ENCODE measurements around the gene FKBP3. TPM values are rescaled to one million over a fixed set of nuclear protein-coding genes. Genes with fewer than 3 reads are reported as not detected.
A peak's percentile ranks its signal among the peaks of the same experiment; 100 is the strongest.

Gene FKBP3
- total and polyA plus RNA-seq, 4 donors, result 36.2 to 103 (median 49.6) TPM

- Histone ChIP-seq H3K4me3 (ENCODE audit: low read length in 2 of 2) (no peak overlapping the region), H3K9me3 (ENCODE audit: control insufficient read depth, low read length) (no peaks in the 10 kb centered on the region), H3K4me1 (ENCODE audit: control insufficient read depth in 1 of 2, insufficient read depth in 2 of 2, low read length in 2 of 2) (no peaks in the 10 kb centered on the region), H3K27ac (ENCODE audit: low read depth in 1 of 2, low read length in 2 of 2) (no peak overlapping the region), H3K27me3 (ENCODE audit: control insufficient read depth in 1 of 2, insufficient read depth in 2 of 2, low read length in 1 of 2) (no peaks in the 10 kb centered on the region), H3K36me3 (ENCODE audit: control insufficient read depth in 1 of 2, insufficient read depth in 2 of 2, low read length in 1 of 2) (peaks cover 0 to 3% of the 10 kb centered on the region in 2 donors)
- 80 to 84% methylated on average over 4 of the region's 4 CpGs for WGBS, 2 donors
- ATAC-seq (ENCODE audit: low FRiP score), result no peak
- intact Hi-C loops (cut with DNase I), result no loop called here
- DNase-seq, result no peak
Measured at GRCh38 chr14:45096218-45096617, 38.1 kb downstream of the FKBP3 start.

GRCh38 chr14:45095143-45095542, 39.1 kb downstream of the FKBP3 start:
- no peaks in the 10 kb centered on the region for H3K9me3 ChIP-seq (ENCODE audit: control insufficient read depth, low read length)
- no peaks in the 10 kb centered on the region for H3K27me3 ChIP-seq (ENCODE audit: control insufficient read depth in 1 of 2, insufficient read depth in 2 of 2, low read length in 1 of 2)
- no peak for DNase-seq
- H3K4me3 ChIP-seq (ENCODE audit: low read length in 2 of 2), result no peak overlapping the region
- intact Hi-C loops (cut with DNase I), result no loop called here
- 91 to 93% methylated on average over 4 of the region's 4 CpGs for WGBS, 2 donors
- ATAC-seq (ENCODE audit: low FRiP score), result no peak
- peaks cover 0 to 3% of the 10 kb centered on the region in 2 donors for H3K36me3 ChIP-seq (ENCODE audit: control insufficient read depth in 1 of 2, insufficient read depth in 2 of 2, low read length in 1 of 2)
- no peak overlapping the region for H3K27ac ChIP-seq (ENCODE audit: low read depth in 1 of 2, low read length in 2 of 2)
- no peaks in the 10 kb centered on the region for H3K4me1 ChIP-seq (ENCODE audit: control insufficient read depth in 1 of 2, insufficient read depth in 2 of 2, low read length in 2 of 2)

GRCh38 chr14:45094275-45094674, 40.0 kb downstream of the FKBP3 start:
- WGBS, 2 donors, result 92 to 94% methylated on average over 2 of the region's 2 CpGs
- Histone ChIP-seq H3K4me3 (ENCODE audit: low read length in 2 of 2) (no peak overlapping the region), H3K9me3 (ENCODE audit: control insufficient read depth, low read length) (no peaks in the 10 kb centered on the region), H3K27me3 (ENCODE audit: control insufficient read depth in 1 of 2, insufficient read depth in 2 of 2, low read length in 1 of 2) (no peaks in the 10 kb centered on the region), H3K27ac (ENCODE audit: low read depth in 1 of 2, low read length in 2 of 2) (no peak overlapping the region), H3K4me1 (ENCODE audit: control insufficient read depth in 1 of 2, insufficient read depth in 2 of 2, low read length in 2 of 2) (peaks cover 0 to 1% of the 10 kb centered on the region in 2 donors), H3K36me3 (ENCODE audit: control insufficient read depth in 1 of 2, insufficient read depth in 2 of 2, low read length in 1 of 2) (peaks cover 0 to 3% of the 10 kb centered on the region in 2 donors)
- DNase-seq, result no peak
- intact Hi-C loops (cut with DNase I), result no loop called here
- ATAC-seq (ENCODE audit: low FRiP score), result no peak

GRCh38 chr14:45091710-45092109, 42.6 kb downstream of the FKBP3 start:
- no peak overlapping the region for H3K27ac ChIP-seq (ENCODE audit: low read depth in 1 of 2, low read length in 2 of 2)
- WGBS, 2 donors, result 77 to 83% methylated on average over 2 of the region's 2 CpGs
- H3K4me1 ChIP-seq (ENCODE audit: control insufficient read depth in 1 of 2, insufficient read depth in 2 of 2, low read length in 2 of 2), result peaks cover 0 to 3% of the 10 kb centered on the region in 2 donors

GRCh38 chr14:45089813-45090212, 44.5 kb downstream of the FKBP3 start:
- no peak for ATAC-seq (ENCODE audit: low FRiP score)
- intact Hi-C loops (cut with DNase I), result loop anchor here in 1 of 2 donors (5.0 kb wide), 1 partner anchor 42 kb away; the partner anchor contains the start of gene FKBP3
- WGBS, 2 donors, result 40 to 41% methylated on average over 1 of the region's 1 CpG

More at GRCh38 chr14:45091710-45092109, 42.6 kb downstream of the FKBP3 start:
- Histone ChIP-seq H3K4me3 (ENCODE audit: low read length in 2 of 2) (no peak overlapping the region), H3K36me3 (ENCODE audit: control insufficient read depth in 1 of 2, insufficient read depth in 2 of 2, low read length in 1 of 2) (peaks cover 0 to 3% of the 10 kb centered on the region in 2 donors), H3K9me3 (ENCODE audit: control insufficient read depth, low read length) (no peaks in the 10 kb centered on the region), H3K27me3 (ENCODE audit: control insufficient read depth in 1 of 2, insufficient read depth in 2 of 2, low read length in 1 of 2) (no peaks in the 10 kb centered on the region)
- DNase-seq, result no peak
- intact Hi-C loops (cut with DNase I), result no loop called here
- no peak for ATAC-seq (ENCODE audit: low FRiP score)

GRCh38 chr14:45084946-45085346, 49.3 kb downstream of the FKBP3 start:
- Histone ChIP-seq H3K27me3 (ENCODE audit: control insufficient read depth in 1 of 2, insufficient read depth in 2 of 2, low read length in 1 of 2) (no peaks in the 10 kb centered on the region), H3K4me1 (ENCODE audit: control insufficient read depth in 1 of 2, insufficient read depth in 2 of 2, low read length in 2 of 2) (peaks cover 4 to 6% of the 10 kb centered on the region in 2 donors)
- no peak for DNase-seq

More at GRCh38 chr14:45089813-45090212, 44.5 kb downstream of the FKBP3 start:
- peaks cover 0 to 6% of the 10 kb centered on the region in 2 donors for H3K4me1 ChIP-seq (ENCODE audit: control insufficient read depth in 1 of 2, insufficient read depth in 2 of 2, low read length in 2 of 2)
- H3K4me3 ChIP-seq (ENCODE audit: low read length in 2 of 2), result no peak overlapping the region
- DNase-seq, result no peak
- no peaks in the 10 kb centered on the region for H3K9me3 ChIP-seq (ENCODE audit: control insufficient read depth, low read length)
- H3K36me3 ChIP-seq (ENCODE audit: control insufficient read depth in 1 of 2, insufficient read depth in 2 of 2, low read length in 1 of 2), result no peaks in the 10 kb centered on the region
- no peaks in the 10 kb centered on the region for H3K27me3 ChIP-seq (ENCODE audit: control insufficient read depth in 1 of 2, insufficient read depth in 2 of 2, low read length in 1 of 2)
- no peak overlapping the region for H3K27ac ChIP-seq (ENCODE audit: low read depth in 1 of 2, low read length in 2 of 2)

GRCh38 chr14:45083976-45084722, 50.1 kb downstream of the FKBP3 start, which contains the start of gene PRPF39:
TSS of gene PRPF39 (plus strand) at chr14:45084116. CDS start at chr14:45095240, 11,124 bp downstream.
- DNase-seq, result peak; percentile 97 to 98
- 1% methylated on average over 49 of the region's 49 CpGs for WGBS, 2 donors
- intact Hi-C loops (cut with DNase I), result loop anchor here in 1 of 2 donors (2.0 to 5.0 kb wide), 4 partner anchors 122 to 187 kb away; partner anchors contain the start of genes KLHL28, MIS18BP1 and TOGARAM1
- Histone ChIP-seq H3K36me3 (ENCODE audit: control insufficient read depth in 1 of 2, insufficient read depth in 2 of 2, low read length in 1 of 2) (no peaks in the 10 kb centered on the region), H3K4me1 (ENCODE audit: control insufficient read depth in 1 of 2, insufficient read depth in 2 of 2, low read length in 2 of 2) (peaks cover 3 to 4% of the 10 kb centered on the region in 2 donors), H3K27ac (ENCODE audit: low read depth in 1 of 2, low read length in 2 of 2) (peak within 1 kb of the TSS in 1 of 2 donors; percentile 0), H3K9me3 (ENCODE audit: control insufficient read depth, low read length) (no peaks in the 10 kb centered on the region), H3K4me3 (ENCODE audit: low read length in 2 of 2) (peak within 1 kb of the TSS; percentile 64 to 79), H3K27me3 (ENCODE audit: control insufficient read depth in 1 of 2, insufficient read depth in 2 of 2, low read length in 1 of 2) (no peaks in the 10 kb centered on the region)
- peak; percentile 100 for ATAC-seq (ENCODE audit: low FRiP score)

More at GRCh38 chr14:45084946-45085346, 49.3 kb downstream of the FKBP3 start:
- WGBS, 2 donors, result 0 to 1% methylated on average over 4 of the region's 4 CpGs
- Histone ChIP-seq H3K36me3 (ENCODE audit: control insufficient read depth in 1 of 2, insufficient read depth in 2 of 2, low read length in 1 of 2) (no peaks in the 10 kb centered on the region), H3K27ac (ENCODE audit: low read depth in 1 of 2, low read length in 2 of 2) (no peak overlapping the region), H3K9me3 (ENCODE audit: control insufficient read depth, low read length) (no peaks in the 10 kb centered on the region), H3K4me3 (ENCODE audit: low read length in 2 of 2) (peak overlapping the region; percentile 64 to 79)
- ATAC-seq (ENCODE audit: low FRiP score), result no peak
- intact Hi-C loops (cut with DNase I), result loop anchor here (2.0 to 5.0 kb wide), 5 partner anchors 47 to 188 kb away; partner anchors contain the start of genes FKBP3 (in 1 of the 2), KLHL28 (in 1 of the 2), MIS18BP1 (in 1 of the 2) and TOGARAM1 (in 1 of the 2)

- Histone ChIP-seq H3K4me1 (ENCODE audit: control insufficient read depth in 1 of 2, insufficient read depth in 2 of 2, low read length in 2 of 2) (peaks cover 3 to 4% of the 10 kb centered on the region in 2 donors), H3K9me3 (ENCODE audit: control insufficient read depth, low read length) (no peaks in the 10 kb centered on the region), H3K27me3 (ENCODE audit: control insufficient read depth in 1 of 2, insufficient read depth in 2 of 2, low read length in 1 of 2) (no peaks in the 10 kb centered on the region), H3K4me3 (ENCODE audit: low read length in 2 of 2) (peak overlapping the region; percentile 35 to 79), H3K36me3 (ENCODE audit: control insufficient read depth in 1 of 2, insufficient read depth in 2 of 2, low read length in 1 of 2) (no peaks in the 10 kb centered on the region), H3K27ac (ENCODE audit: low read depth in 1 of 2, low read length in 2 of 2) (no peak overlapping the region)
- ATAC-seq (ENCODE audit: low FRiP score) (no peak), DNase-seq (no peak)
- 1 to 2% methylated on average over 10 of the region's 10 CpGs for WGBS, 2 donors
- intact Hi-C loops (cut with DNase I), result loop anchor here in 1 of 2 donors (5.0 kb wide), 3 partner anchors 121 to 186 kb away; partner anchors contain the start of genes KLHL28 and TOGARAM1
Measured at GRCh38 chr14:45083617-45083975, 50.7 kb downstream of the FKBP3 start.
